Effector memory CD4-positive, alpha-beta T cell (primary cell): ENCODE data around the gene MYO1H.
"Not testable (repeated sequence)": the region's sequence is repeated elsewhere in the genome, so short reads cannot be mapped to it uniquely, and the experiment has no call there.

Source experiments
- DNase-seq, 3 donors: peaks; one replicate each; pipeline ENCODE4 v3.0.0-alpha.2; 2020
- H3K27ac ChIP-seq: 2 replicates; pipeline ENCODE4 v1.7.0; 2013; ENCODE audit warnings: mild to moderate bottlenecking, low read length, moderate library complexity; ENCODE audit not compliant: insufficient read depth, poor library complexity, severe bottlenecking
- H3K27me3 ChIP-seq: replicated peaks from 2 replicates; pipeline ENCODE4 v1.7.0; 2013; ENCODE audit warnings: mild to moderate bottlenecking, low read length; ENCODE audit not compliant: insufficient read depth, control insufficient read depth, poor library complexity, severe bottlenecking
- H3K36me3 ChIP-seq: 2 replicates; pipeline ENCODE4 v1.7.0; 2013; ENCODE audit warnings: mild to moderate bottlenecking, low read length, moderate library complexity; ENCODE audit not compliant: control insufficient read depth, insufficient read depth
- H3K4me1 ChIP-seq: 2 replicates; pipeline ENCODE4 v1.7.0; 2013; ENCODE audit warnings: low read length, mild to moderate bottlenecking; ENCODE audit not compliant: control insufficient read depth, insufficient read depth, poor library complexity, severe bottlenecking
- H3K4me3 ChIP-seq: 2 replicates; pipeline ENCODE4 v1.7.0; 2013; ENCODE audit warnings: low read length, low read depth, mild to moderate bottlenecking; ENCODE audit not compliant: insufficient read depth, poor library complexity, severe bottlenecking
- H3K9me3 ChIP-seq: 2 replicates; pipeline ENCODE4 v1.7.0; 2013; ENCODE audit warnings: mild to moderate bottlenecking, low read length, moderate library complexity; ENCODE audit not compliant: control insufficient read depth

MYO1H gene

DNA sequence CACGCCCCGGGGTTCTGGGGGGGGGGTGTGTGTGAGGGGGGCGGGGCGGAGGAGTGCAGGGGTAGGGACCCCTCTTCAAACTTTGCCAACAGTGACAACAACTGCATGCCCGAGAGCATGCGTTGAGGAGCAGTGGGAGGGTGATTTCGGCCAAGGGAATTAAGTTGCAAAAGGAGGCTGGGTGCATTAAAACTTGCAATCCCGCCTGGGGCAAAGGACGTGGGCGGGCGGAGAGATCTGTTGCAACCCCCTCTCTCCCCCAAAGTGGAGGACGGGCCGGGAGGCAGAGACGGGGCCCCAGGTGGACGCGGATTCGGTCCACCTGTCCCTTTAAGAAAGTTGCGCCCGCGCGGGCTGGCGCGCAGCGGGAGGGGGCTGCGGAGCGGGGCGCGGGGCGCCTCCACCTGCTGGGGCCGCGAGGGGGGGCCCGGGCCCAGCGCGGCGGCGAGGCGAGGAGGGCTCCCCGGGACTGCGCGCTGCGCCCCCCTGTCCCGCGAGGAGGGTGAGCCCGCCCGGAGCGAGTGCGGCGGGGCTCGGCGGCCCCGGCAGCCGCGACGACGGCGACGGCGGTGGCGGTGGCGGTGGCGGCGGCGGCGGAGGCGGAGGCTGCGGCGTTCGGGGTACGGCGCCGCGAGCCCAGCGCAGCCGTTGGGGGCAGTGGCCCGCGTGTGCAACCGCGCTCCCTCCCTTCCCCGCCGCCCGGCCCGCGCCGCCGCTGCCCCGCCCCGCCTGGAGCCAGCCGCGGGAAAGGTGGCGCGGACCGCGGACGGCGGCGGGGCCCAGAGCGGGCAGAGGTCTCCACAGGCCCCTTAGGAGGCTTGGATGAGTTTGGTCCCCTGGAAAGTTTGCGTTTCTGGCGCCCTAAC lies 38.1 kb upstream of the MYO1H start:
- peak overlapping the region; percentile 45 for H3K4me3 ChIP-seq

DNA sequence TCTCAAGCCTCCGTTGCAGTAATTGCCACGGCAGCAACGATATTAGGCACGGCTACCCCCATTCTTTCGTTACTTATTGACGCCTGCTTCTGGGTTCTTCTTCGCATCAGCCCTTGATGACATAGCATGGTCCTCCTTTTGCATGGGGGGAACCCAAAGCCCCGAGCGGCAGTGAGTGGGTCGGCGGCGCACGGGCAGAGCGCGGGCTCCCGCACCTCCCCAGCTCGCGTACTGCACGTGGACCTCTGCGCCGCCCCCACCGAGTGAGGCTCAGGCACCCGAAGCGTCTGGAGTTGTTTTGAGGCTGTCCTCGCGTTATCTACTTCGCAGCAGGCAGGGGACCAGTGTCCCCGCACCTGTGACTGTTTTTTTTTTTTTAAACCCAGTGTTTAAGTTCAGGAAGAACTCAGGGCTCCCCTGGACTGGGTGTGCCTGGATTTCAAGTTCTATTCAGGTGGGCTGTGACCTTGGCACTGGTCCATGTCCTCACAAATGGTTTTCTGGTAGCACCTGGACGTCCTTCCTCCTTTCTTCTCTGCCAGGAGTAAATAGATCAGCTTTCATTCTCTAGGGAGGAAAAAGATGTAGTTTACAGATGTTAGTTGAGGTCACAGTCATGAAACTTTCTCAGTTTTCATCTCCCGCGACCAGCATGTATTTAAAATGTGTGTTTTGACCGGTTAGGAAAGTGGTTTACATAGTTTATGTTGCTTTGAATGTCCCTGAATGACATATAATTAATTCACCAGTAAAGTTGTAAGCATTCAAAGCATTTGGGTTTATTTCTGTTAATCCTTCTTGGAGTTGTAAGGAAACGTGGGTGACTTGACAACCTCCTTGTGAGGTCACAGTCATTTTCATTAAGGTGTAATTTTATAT lies 37.2 kb upstream of the MYO1H start:
- peaks cover 17% of the 10 kb centered on the region for H3K27me3 ChIP-seq
- no peak overlapping the region for H3K27ac ChIP-seq
- H3K9me3 ChIP-seq, result no peaks in the 10 kb centered on the region
- H3K4me1 ChIP-seq, result peaks cover 5% of the 10 kb centered on the region
- DNase-seq, result no peak
- H3K4me3 ChIP-seq, result peak overlapping the region; percentile 41
- no peaks in the 10 kb centered on the region for H3K36me3 ChIP-seq

More for the DNA sequence above, 38.1 kb upstream of the MYO1H start:
- no peak for DNase-seq
- H3K27ac ChIP-seq, result no peak overlapping the region
- H3K36me3 ChIP-seq, result no peaks in the 10 kb centered on the region
- no peaks in the 10 kb centered on the region for H3K9me3 ChIP-seq
- H3K27me3 ChIP-seq, result peaks cover 17% of the 10 kb centered on the region
- peaks cover 5% of the 10 kb centered on the region for H3K4me1 ChIP-seq

DNA sequence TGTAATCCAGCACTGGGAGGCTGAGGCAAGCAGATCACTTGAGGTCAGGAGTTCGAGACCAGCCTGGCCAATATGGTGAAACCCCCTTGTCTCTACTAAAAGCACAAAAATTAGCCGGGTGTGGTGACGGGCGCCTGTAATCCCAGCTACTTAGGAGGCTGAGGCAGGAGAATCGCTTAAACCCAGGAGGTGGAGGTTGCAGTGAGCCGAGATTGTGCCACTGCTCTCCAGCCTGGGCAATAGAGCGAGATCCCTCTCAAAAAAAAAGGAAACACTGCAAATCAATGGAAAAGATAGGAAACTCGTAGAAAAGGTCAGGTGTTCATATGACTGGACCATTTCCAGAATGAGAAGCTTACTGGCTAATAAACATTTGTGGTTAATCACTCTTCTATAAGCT lies 26.4 kb upstream of the MYO1H start:
- not testable (repeated sequence) for H3K27ac ChIP-seq, H3K27me3 ChIP-seq, H3K9me3 ChIP-seq, H3K4me1 ChIP-seq, H3K4me3 ChIP-seq, H3K36me3 ChIP-seq, DNase-seq

DNA sequence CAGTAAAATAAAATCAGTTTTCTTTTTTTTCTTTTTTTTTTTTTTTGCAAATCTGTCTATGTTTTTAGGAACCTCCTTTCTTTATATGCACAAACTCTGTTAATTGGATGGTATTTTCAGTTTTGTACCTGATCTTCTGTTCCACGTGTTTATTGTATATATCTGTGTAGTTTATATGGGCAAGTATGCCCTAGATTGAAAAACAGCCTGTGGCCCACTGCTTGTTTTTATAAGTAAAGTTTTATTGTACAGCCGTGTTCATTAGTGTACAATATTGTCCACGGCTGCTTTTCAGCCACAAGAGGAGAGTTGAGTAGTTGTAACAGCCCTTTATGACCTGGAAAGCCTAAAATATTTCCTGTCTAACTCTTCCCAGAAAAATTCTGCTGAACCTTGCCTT lies 18.7 kb upstream of the MYO1H start:
- no peak overlapping the region for H3K27ac ChIP-seq
- H3K27me3 ChIP-seq, result no peaks in the 10 kb centered on the region
- DNase-seq, result no peak
- no peaks in the 10 kb centered on the region for H3K4me1 ChIP-seq
- no peaks in the 10 kb centered on the region for H3K36me3 ChIP-seq
- no peak overlapping the region for H3K4me3 ChIP-seq
- H3K9me3 ChIP-seq, result no peaks in the 10 kb centered on the region

DNA sequence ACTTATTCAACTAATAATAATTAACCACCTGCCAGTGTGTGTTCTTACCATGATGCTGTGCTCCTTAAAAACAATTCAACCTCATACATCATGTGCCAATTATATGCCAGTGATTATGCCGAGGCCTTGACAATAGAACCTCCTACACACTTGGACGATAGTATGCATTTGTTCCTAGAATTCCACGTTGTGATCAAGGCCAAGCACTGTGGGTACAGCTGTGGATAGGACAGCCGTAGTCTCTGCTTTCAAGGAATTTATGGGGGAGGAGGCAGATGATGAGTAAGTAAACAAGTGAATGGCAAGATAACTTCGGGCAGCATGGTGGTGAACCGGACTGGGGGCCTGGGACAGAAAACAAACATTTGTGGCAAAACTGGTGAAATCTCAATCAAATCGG lies 18.0 kb upstream of the MYO1H start:
- no peak overlapping the region for H3K4me3 ChIP-seq
- H3K27ac ChIP-seq, result no peak overlapping the region
- DNase-seq, result no peak
- H3K36me3 ChIP-seq, result no peaks in the 10 kb centered on the region
- H3K4me1 ChIP-seq, result no peaks in the 10 kb centered on the region
- no peaks in the 10 kb centered on the region for H3K27me3 ChIP-seq
- H3K9me3 ChIP-seq, result no peaks in the 10 kb centered on the region

DNA sequence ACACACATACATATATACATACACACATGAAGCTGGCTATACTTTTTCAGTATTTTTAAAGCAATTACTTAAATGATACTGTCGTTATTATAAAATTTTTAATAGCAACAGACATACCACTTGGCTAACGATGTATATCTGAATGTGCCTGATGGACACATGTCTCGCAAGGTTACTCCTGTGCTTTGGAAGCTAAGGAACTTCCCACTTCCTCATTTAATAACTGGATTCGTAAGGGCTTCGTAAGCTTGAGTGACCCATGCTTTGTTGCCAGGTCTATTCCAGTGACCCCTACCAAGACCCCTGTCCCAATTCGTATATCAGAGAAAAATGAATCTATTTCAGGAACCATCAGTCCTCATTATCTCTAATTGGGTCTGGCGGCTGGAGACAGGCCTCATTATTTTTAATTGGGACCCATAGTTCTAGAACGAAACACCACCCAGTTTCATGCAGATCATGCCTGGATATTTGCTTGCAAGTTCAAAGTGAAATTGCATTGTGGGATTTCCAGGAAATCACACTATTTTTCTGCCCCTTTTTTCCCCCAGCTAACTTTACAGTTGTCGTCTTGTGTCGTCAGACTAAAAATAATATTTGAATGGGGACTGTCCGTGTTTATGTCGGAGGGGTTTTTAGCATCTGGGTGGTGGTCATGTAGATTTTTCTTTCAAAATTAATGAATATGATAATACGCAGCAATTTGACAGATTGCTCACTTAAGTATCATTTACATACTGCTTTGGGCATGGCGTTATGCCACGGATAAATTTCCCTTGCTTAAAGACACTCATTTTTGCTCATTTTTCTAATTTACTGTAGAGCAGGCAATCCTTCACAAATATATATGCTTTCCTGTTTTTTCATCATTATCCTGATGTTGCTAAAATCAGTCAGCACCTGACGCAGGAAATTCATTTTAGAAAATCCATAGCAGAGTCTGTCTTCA lies 17.1 kb upstream of the MYO1H start:
- Histone ChIP-seq H3K27me3 (no peaks in the 10 kb centered on the region), H3K4me1 (no peaks in the 10 kb centered on the region)
- no peak for DNase-seq

DNA sequence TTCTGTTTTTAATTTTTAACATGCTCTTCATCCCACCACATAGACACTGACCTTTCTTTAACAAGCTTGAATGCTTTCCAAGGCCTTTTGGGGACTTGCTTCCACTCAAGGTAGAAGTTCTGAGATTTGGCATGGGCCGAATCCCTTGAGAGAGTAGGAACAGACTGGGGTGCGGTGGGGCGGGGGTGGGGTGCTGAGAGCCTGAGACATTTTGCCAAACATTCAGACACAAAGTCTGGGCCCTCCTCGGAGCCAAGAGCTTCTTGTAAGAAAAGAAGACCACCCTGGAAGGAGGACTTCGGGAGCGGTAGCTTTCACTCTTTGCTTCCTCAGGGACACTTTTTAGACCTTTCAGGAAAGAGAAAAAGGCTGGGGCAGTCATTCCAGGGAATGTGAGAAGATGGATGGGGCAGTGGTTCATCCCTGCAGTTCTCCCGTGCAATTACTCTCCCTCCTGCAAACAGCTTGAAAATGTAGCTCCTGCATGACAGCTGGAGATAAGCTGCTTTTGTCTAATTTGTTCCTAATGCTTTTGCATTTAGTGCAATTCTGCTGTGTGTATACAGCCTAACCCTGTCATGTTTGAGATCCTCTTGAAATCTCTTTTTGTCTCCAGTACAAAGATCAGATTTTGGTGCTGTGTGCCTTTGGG lies 16.3 kb upstream of the MYO1H start:
- H3K4me1 ChIP-seq, result no peaks in the 10 kb centered on the region

More for the DNA sequence above, 17.1 kb upstream of the MYO1H start:
- Histone ChIP-seq H3K9me3 (no peaks in the 10 kb centered on the region), H3K4me3 (no peak overlapping the region), H3K36me3 (no peaks in the 10 kb centered on the region), H3K27ac (no peak overlapping the region)

DNA sequence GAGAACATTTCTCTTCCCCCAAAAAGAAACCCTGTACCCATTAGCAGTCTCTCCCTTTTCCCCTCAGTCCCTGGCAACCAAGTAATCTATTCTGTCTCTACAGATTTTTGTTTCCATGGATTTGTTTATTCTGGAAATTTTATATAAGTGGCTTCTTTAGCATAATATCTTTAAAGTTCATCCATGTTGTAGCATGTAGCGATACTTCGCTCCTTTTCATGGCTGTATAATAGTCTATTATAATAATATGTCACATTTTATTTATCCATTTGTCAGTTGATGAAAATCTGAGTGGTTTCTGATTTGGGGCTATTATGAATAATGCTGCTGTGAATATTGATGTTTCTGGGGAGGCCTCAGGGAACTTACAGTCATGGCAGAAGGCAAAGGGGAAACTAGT lies 12.8 kb upstream of the MYO1H start:
- Histone ChIP-seq H3K27ac (no peak overlapping the region), H3K4me1 (no peaks in the 10 kb centered on the region), H3K9me3 (no peaks in the 10 kb centered on the region), H3K27me3 (no peaks in the 10 kb centered on the region), H3K4me3 (no peak overlapping the region), H3K36me3 (no peaks in the 10 kb centered on the region)
- no peak for DNase-seq

More for the DNA sequence above, 16.3 kb upstream of the MYO1H start:
- no peak for DNase-seq
- Histone ChIP-seq H3K4me3 (no peak overlapping the region), H3K9me3 (no peaks in the 10 kb centered on the region), H3K36me3 (no peaks in the 10 kb centered on the region), H3K27ac (no peak overlapping the region), H3K27me3 (no peaks in the 10 kb centered on the region)

DNA sequence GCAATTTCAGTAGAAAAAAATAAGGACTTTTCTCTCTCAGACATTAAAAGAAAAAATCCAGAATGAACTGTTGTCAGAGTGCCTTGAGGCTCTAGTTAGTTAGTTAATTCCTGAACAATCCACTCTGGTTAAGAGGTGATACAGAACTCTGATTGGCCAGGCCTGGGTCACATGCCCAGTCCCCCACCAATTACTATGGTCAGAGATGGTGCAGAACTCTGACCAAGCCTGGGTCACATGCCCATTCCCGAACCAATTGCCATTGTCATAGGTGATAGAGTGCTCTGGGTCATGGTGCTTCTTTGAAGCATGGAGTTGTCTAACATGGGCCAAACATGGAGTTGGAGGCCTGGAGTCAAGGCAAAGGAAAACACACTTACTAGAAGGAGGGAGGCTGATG lies 11.1 kb upstream of the MYO1H start:
- Histone ChIP-seq H3K27ac (no peak overlapping the region), H3K27me3 (no peaks in the 10 kb centered on the region), H3K36me3 (no peaks in the 10 kb centered on the region), H3K4me3 (no peak overlapping the region), H3K9me3 (no peaks in the 10 kb centered on the region), H3K4me1 (no peaks in the 10 kb centered on the region)
- no peak for DNase-seq
